ENCODE measurements around the gene JAG1.

The JAG1 gene

GRCh38 chr20:10709916-10710315 lies 36.1 kb upstream of the JAG1 start:
- Histone ChIP-seq H3K27me3 (ENCODE audit: low read length) (no peaks in the 10 kb centered on the region), H2AFZ (ENCODE audit: low read depth, low read length, severe bottlenecking) (no peak overlapping the region), H3K4me3 (ENCODE audit: insufficient read depth, low read length, poor library complexity, severe bottlenecking) (no peak overlapping the region), H3K9me2 (replicated peaks; ENCODE audit: insufficient read depth, low read length) (no peaks in the 10 kb centered on the region), H3K4me2 (ENCODE audit: low read depth, low read length, poor library complexity, severe bottlenecking) (no peak overlapping the region), H3K9ac (ENCODE audit: low read length) (no peak overlapping the region), H3K36me3 (ENCODE audit: low read length) (no peaks in the 10 kb centered on the region), H3K79me2 (ENCODE audit: insufficient read depth, low read length) (no peaks in the 10 kb centered on the region), H3F3A (ENCODE audit: insufficient read depth) (no peaks in the 10 kb centered on the region), H3K9me3 (ENCODE audit: insufficient read depth, low read length) (no peaks in the 10 kb centered on the region), H4K20me1 (ENCODE audit: low read depth, low read length) (no peaks in the 10 kb centered on the region), H3K27ac (ENCODE audit: low read depth, low read length) (no peak overlapping the region)
- TF ChIP-seq EZH2phosphoT487 (conservative IDR thresholded peaks at IDR 0.05; ENCODE audit: low read length), result no peak
- no peak for TF ChIP-seq CTCF (IDR thresholded peaks at IDR 0.05; ENCODE audit: insufficient read depth, low read length, poor library complexity, severe bottlenecking)

DNA sequence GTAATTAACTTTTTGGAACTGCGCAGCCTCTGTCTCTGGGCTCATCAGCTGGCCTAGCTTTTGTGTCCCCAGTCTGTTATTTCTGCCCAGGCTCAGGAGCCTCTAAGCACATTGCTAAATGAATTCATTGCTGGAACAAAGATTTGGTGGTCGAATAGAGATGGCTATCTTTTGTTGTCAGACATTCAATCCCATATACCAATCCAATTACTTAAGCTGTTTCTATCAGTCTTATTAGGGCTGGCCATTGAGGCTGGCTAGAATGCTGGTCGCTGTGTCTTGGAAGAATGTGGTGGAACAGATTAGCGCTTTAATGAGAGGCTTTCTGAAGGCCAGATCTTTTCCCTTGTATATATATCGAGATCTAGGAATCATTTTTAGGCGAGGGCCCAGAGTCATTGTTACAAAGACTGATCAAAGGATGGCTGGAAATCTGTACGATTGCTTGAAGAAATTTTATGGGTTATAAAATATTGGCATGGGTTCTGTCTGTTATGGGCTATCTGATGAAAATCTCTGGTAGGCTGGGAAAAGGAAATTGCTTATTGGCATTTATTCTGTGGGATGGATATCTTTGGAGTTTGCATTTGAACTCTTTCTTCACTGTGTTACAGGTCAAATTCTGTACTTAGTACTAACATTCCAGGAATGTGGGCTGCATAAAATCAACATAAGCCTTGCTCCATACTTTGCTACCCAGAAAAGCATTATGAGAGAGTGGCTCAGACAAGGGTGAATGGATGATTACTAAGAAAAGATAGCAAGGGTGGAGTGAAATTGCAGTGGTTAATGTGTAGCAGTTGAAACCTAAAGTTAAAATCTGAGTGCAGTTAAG lies 34.8 kb upstream of the JAG1 start:
- H3K27me3 ChIP-seq (ENCODE audit: low read length), result no peaks in the 10 kb centered on the region

GRCh38 chr20:10707791-10708190 lies 34.0 kb upstream of the JAG1 start:
- Histone ChIP-seq H3K27ac (ENCODE audit: low read depth, low read length) (no peak overlapping the region), H3K79me2 (ENCODE audit: insufficient read depth, low read length) (no peaks in the 10 kb centered on the region), H2AFZ (ENCODE audit: low read depth, low read length, severe bottlenecking) (no peak overlapping the region), H3F3A (ENCODE audit: insufficient read depth) (no peaks in the 10 kb centered on the region), H3K9ac (ENCODE audit: low read length) (no peak overlapping the region), H4K20me1 (ENCODE audit: low read depth, low read length) (no peaks in the 10 kb centered on the region), H3K4me2 (ENCODE audit: low read depth, low read length, poor library complexity, severe bottlenecking) (no peak overlapping the region), H3K9me3 (ENCODE audit: insufficient read depth, low read length) (no peaks in the 10 kb centered on the region), H3K9me2 (replicated peaks; ENCODE audit: insufficient read depth, low read length) (no peaks in the 10 kb centered on the region), H3K27me3 (ENCODE audit: low read length) (no peaks in the 10 kb centered on the region), H3K4me3 (ENCODE audit: insufficient read depth, low read length, poor library complexity, severe bottlenecking) (no peak overlapping the region), H3K36me3 (ENCODE audit: low read length) (no peaks in the 10 kb centered on the region)
- TF ChIP-seq CTCF (IDR thresholded peaks at IDR 0.05; ENCODE audit: insufficient read depth, low read length, poor library complexity, severe bottlenecking), result no peak
- no peak for TF ChIP-seq EZH2phosphoT487 (conservative IDR thresholded peaks at IDR 0.05; ENCODE audit: low read length)

More for the DNA sequence above, 34.8 kb upstream of the JAG1 start:
- Histone ChIP-seq H2AFZ (ENCODE audit: low read depth, low read length, severe bottlenecking) (no peak overlapping the region), H3K9ac (ENCODE audit: low read length) (no peak overlapping the region), H3F3A (ENCODE audit: insufficient read depth) (no peaks in the 10 kb centered on the region), H3K9me2 (replicated peaks; ENCODE audit: insufficient read depth, low read length) (no peaks in the 10 kb centered on the region), H3K4me2 (ENCODE audit: low read depth, low read length, poor library complexity, severe bottlenecking) (no peak overlapping the region), H3K27ac (ENCODE audit: low read depth, low read length) (no peak overlapping the region), H4K20me1 (ENCODE audit: low read depth, low read length) (no peaks in the 10 kb centered on the region), H3K9me3 (ENCODE audit: insufficient read depth, low read length) (no peaks in the 10 kb centered on the region), H3K79me2 (ENCODE audit: insufficient read depth, low read length) (no peaks in the 10 kb centered on the region), H3K4me3 (ENCODE audit: insufficient read depth, low read length, poor library complexity, severe bottlenecking) (no peak overlapping the region), H3K36me3 (ENCODE audit: low read length) (no peaks in the 10 kb centered on the region)
- no peak for TF ChIP-seq CTCF (IDR thresholded peaks at IDR 0.05; ENCODE audit: insufficient read depth, low read length, poor library complexity, severe bottlenecking)
- TF ChIP-seq EZH2phosphoT487 (conservative IDR thresholded peaks at IDR 0.05; ENCODE audit: low read length), result no peak

Data from SU-DHL-6 (cell line).